Measurements from ENCODE around the gene RABGAP1L. TPM values are rescaled to one million over a fixed set of nuclear protein-coding genes. Genes with fewer than 3 reads are reported as not detected.

The RABGAP1L gene
- total and polyA plus RNA-seq, 10 donors, result 30.3 to 125 (median 77.7) TPM

- DNase-seq, result no peak
- H3K9me3 ChIP-seq, result peaks cover 0 to 9% (median 0%) of the 10 kb centered on the region in 8 donors
- intact Hi-C loops (cut with DNase I; ENCODE audit: low total_unique reads), result no loop called here
These were observed 237.9 kb downstream of the RABGAP1L start for GRCh38 chr1:174397261-174397660.

GRCh38 chr1:174398246-174398645, 238.9 kb downstream of the RABGAP1L start:
- no peaks in the 10 kb centered on the region for H3K4me1 ChIP-seq
- intact Hi-C loops (cut with DNase I; ENCODE audit: low total_unique reads), result no loop called here
- no peak for DNase-seq

More at GRCh38 chr1:174397261-174397660, 237.9 kb downstream of the RABGAP1L start:
- Histone ChIP-seq H3K4me3 (no peak overlapping the region), H3K36me3 (peaks cover 0 to 79% (median 10%) of the 10 kb centered on the region in 6 donors), H3K4me1 (no peaks in the 10 kb centered on the region), H3K27ac (no peak overlapping the region), H3K27me3 (replicated peaks in 1 of 7) (no peaks in the 10 kb centered on the region)
- 92 to 100% (median 97%) methylated on average over 1 of the region's 1 CpG for WGBS, 5 donors
- TF ChIP-seq POLR2AphosphoS5 (IDR thresholded peaks at IDR 0.05) (no peak), CTCF (IDR thresholded peaks at IDR 0.05 in 8 of 11, conservative IDR thresholded peaks at IDR 0.05 in 3 of 11) (no peak)

GRCh38 chr1:174399211-174399610, 239.9 kb downstream of the RABGAP1L start:
- DNase-seq, result no peak
- 59 to 81% (median 72%) methylated on average over 1 of the region's 1 CpG for WGBS, 5 donors
- no peaks in the 10 kb centered on the region for H3K27me3 ChIP-seq (replicated peaks in 1 of 7)
- intact Hi-C loops (cut with DNase I; ENCODE audit: low total_unique reads), result no loop called here
- peaks cover 0 to 59% (median 7%) of the 10 kb centered on the region in 6 donors for H3K36me3 ChIP-seq
- no peak for TF ChIP-seq CTCF (IDR thresholded peaks at IDR 0.05 in 8 of 11, conservative IDR thresholded peaks at IDR 0.05 in 3 of 11)
- no peak for TF ChIP-seq POLR2AphosphoS5 (IDR thresholded peaks at IDR 0.05)
- H3K4me1 ChIP-seq, result no peaks in the 10 kb centered on the region
- peaks cover 0 to 1% (median 0%) of the 10 kb centered on the region in 8 donors for H3K9me3 ChIP-seq
- no peak overlapping the region for H3K4me3 ChIP-seq
- H3K27ac ChIP-seq, result no peak overlapping the region

More at GRCh38 chr1:174398246-174398645, 238.9 kb downstream of the RABGAP1L start:
- Histone ChIP-seq H3K4me3 (no peak overlapping the region), H3K36me3 (peaks cover 0 to 69% (median 10%) of the 10 kb centered on the region in 6 donors), H3K9me3 (peaks cover 0 to 9% (median 0%) of the 10 kb centered on the region in 8 donors), H3K27me3 (replicated peaks in 1 of 7) (no peaks in the 10 kb centered on the region), H3K27ac (no peak overlapping the region)
- WGBS, 5 donors, result 80 to 90% (median 88%) methylated on average over 4 of the region's 4 CpGs
- TF ChIP-seq POLR2AphosphoS5 (IDR thresholded peaks at IDR 0.05) (no peak), POLR2A (IDR thresholded peaks at IDR 0.05) (no peak), CTCF (IDR thresholded peaks at IDR 0.05 in 8 of 11, conservative IDR thresholded peaks at IDR 0.05 in 3 of 11) (no peak)

GRCh38 chr1:174401075-174401474, 241.8 kb downstream of the RABGAP1L start:
- intact Hi-C loops (cut with DNase I; ENCODE audit: low total_unique reads), result no loop called here
- DNase-seq, result no peak
- Histone ChIP-seq H3K4me3 (no peak overlapping the region), H3K27me3 (replicated peaks in 1 of 7) (no peaks in the 10 kb centered on the region), H3K9me3 (no peaks in the 10 kb centered on the region), H3K36me3 (peaks cover 0 to 46% (median 6%) of the 10 kb centered on the region in 6 donors), H3K4me1 (no peaks in the 10 kb centered on the region), H3K27ac (no peak overlapping the region)
- no peak for TF ChIP-seq POLR2A (IDR thresholded peaks at IDR 0.05)
- TF ChIP-seq POLR2AphosphoS5 (IDR thresholded peaks at IDR 0.05), result no peak
- no peak for TF ChIP-seq CTCF (IDR thresholded peaks at IDR 0.05 in 8 of 11, conservative IDR thresholded peaks at IDR 0.05 in 3 of 11)
- 90 to 95% (median 93%) methylated on average over 4 of the region's 4 CpGs for WGBS, 5 donors

Data from spleen (tissue), 11 donors.